GM18909 (cell line): ENCODE results near the gene MYEF2.

Experiments
- ATAC-seq: cut with Tn5 transposase; IDR thresholded peaks from one replicate; pipeline ENCODE4 v1.9.1; 2021; ENCODE audit warnings: mild to moderate bottlenecking; ENCODE audit not compliant: unreplicated experiment, poor library complexity

Gene MYEF2

DNA sequence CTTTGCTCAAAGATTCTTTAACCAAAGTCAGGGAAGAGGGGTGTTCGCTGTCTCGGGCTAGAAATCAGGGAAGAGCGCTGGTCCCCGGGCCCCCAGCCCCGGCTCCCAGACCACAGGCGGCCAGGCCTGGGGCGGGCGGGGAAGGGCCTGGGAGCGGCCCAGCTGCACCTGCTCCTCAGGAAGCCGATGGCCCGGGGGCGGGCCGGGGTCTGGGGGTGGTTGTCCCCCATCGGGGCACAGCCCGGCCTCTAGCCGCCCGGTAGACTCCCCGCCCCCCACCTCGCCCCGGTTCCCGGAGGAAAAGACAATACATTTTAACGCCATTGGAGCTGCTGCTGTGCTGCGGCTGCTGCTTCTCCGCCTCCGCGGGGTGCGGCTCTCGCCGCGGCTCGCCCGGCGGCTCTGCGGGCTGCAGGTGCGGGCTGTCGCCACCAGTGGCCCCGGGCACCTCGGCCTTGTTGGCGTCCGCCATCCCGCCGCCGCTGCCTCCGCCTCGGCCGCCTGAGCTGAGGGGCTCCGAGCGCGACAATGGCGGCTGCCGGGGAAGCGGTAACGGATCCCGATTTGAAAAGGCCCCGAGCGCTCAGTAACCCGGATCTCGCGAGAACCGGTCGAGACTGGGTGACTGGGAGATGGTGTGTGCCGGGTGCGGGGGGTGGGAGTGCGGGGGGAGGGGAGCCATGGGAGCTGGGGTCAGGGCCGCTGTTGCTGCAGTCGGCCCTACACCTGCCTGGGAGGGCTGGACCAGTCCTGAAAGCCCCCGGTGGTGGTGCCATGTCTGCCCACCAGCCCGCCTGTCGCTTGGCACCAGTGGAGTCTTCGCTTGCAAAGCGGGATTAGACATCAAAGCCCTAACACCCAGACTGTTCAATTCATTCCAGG is at the start of gene MYEF2:
Gene MYEF2, minus strand, starts transcription at position 530 of the 882 bp plus-strand sequence. Its CDS starts 58 bp downstream, at position 472.
- peak; percentile 81 for ATAC-seq

- ATAC-seq: no peak
Measured at GRCh38 chr15:48225771-48226170, 47.7 kb upstream of the MYEF2 start.

DNA sequence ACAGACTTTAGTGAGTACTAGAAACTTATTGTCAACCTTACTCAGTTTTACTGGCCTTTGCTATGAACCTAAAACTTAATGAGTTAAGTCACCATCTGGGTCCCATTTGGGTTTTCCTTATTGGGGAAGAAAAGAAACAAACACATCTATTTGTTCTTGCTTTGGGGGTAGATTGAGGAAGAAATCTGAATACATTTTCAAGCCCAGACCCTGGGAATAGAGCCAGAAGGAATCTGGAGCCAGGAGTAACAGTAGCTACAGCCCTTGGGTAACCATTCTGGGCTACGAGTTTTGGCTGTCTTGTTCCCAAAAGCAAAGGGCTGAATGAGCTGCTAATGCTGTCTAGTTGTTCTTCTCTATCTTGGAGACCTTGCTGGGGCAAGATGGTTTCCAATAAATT is 44.5 kb upstream of the MYEF2 start:
- no peak for ATAC-seq

DNA sequence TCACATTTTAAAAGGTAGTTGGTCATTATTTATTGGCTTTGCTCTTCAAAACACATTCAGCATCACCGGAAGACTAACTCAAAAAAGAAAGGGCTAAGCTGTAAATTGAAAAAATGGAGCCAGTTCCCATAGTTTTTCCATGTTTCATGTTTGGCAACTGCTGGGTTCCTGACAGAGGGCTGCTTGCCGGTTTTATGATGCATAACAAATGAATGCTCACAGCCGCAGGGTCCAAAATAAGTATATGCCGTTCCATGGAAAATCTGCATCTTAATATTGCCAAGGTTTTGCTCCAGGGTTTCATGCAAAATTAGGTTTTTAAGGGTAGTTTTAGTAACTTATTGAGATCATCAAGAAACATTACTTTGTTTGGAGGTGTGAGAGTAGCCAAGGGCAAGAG is 43.8 kb upstream of the MYEF2 start:
- ATAC-seq: no peak

GRCh38 chr15:48221261-48221660 is 43.2 kb upstream of the MYEF2 start:
- no peak for ATAC-seq

DNA sequence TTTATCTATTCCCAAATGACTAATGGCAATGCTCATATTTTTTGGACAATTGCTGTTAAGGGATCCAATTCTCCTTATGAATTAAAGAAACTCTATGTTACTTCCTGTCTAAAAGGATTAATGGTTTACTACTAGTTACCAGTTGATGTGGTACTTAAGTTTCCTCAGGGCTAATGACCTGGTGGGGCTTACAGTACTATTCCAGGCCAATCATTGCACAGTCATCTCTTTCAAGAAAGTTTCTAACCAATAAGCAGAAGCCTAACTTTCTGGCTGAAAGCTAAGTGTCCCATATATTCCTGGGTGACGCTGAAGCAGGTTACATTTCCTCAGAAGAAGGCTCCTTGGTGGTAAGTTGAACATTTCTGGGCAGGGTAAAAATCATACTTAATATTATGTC is 27.9 kb upstream of the MYEF2 start, which contains the start of gene SLC12A1:
Gene SLC12A1, plus strand, starts transcription at position 322 of the 400 bp plus-strand sequence. CDS start 1,418 bp downstream, outside the sequence.
- ATAC-seq: no peak

- ATAC-seq: no peak
Measured at GRCh38 chr15:48202068-48202467, 24.0 kb upstream of the MYEF2 start.

DNA sequence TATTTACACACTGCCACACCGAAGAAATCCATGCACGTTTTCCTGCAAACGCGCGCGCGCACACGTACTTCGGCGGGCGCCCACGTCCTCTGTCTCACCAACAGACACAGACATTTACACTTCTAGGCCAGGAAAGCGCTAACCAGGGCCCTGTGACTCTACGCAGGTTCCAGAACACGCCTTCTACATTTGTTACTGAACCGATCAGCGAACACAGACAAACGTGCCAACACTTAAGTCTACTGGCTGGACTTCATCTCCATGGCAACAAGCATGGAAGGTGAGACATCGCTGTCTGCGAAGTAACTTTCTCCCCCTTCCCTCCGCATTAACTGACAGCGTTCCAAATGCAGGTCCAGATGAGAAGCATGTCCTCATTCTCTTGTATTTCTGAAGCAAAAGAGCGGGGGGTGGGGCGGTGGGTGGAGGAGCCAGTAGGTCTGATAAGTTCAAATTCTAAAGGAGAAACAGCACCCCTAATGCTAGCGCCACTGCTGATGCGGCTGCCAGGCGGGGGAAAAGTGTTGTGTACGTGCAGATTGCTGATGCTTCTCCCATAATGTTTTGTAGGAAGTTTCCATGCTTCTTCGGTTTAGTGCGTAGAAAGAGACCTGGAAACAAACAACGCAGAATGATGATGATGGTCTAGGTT is 13.6 kb upstream of the MYEF2 start, which contains the start of gene CTXN2:
Gene CTXN2, plus strand, starts transcription at position 92 of the 652 bp plus-strand sequence. CDS start 9,636 bp downstream, outside the sequence.
- ATAC-seq: no peak

DNA sequence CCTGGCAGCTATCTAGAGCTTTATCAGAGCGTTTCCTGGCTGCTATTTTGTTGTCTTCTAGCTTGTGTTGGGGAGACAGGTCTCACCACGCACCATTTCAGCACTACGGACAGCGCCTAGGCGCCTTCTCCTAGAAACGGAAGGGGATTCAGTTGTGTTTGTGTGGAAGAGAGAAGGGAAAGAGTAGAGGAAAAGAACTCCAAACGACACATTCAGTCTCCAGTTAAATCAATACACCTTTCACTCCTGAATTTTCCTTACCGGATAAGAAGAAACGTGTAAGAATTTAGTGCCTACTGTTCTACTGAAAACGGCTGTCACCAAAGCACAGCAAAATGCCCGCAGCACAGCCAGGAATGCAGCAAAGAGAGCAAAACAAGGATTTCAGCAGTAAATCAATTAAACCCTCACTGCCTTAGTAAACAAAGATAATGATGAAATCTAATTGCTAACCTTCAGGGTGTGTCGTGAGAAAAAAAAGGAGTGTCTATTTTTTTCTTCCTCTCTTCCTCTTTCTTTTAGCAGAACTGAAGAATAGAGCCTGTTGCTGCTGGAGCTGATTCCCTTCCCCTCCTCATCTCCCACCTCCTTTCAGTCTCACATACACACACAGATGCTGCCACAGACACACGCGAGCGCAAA is 13.0 kb upstream of the MYEF2 start:
- no peak for ATAC-seq

DNA sequence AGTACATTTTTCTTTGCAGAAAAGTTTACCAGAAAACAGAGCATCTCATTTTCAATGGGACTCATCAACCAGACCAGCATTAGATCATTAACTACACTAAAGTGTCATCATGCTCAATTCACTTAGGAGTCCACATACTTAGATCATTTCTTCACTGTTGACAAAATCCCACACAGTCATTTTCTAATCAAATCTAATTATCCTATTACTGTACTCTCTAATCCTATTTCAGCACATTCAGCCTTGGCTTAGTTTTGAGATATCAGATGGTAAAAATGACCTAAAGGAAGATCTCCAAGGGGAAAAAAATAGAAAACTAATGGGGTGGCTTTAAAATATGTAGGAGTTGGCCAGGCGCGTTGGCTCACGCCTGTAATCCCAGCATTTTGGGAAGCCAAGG is 8.2 kb upstream of the MYEF2 start:
- no peak for ATAC-seq

DNA sequence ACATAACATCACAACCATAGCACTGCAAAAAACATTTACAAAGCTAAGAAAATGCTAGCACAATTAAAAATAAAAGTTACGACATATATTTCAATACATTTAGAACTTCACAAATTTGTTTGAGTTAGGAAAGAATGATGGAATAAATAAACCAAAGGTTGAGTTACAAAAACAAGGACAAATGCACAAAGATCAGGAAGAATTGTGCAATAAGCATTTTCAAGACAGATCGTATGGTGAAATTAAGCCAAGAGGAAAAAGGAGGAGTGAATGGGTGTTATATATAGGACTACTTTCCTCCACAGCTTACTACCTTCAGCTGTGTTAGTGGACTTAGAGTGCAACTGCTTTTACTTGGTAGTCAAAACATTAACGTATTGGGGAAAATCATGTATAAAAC is 7.4 kb upstream of the MYEF2 start:
- no peak for ATAC-seq

GRCh38 chr15:48182749-48183148 is 4.7 kb upstream of the MYEF2 start:
- ATAC-seq: no peak

DNA sequence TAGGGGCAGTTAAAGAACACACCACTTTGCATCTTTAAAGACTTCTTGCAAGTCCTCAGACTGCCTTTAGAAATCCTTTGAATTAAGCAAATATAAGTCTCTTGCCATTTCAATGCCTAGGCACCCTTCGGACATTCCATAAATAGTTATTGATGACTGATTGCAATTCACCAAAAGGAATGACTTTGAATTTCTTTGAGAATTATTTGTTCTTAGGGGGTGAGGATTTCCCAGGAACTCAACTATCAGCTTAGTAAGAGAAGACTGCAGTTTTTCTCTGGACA is 495 bp upstream of the MYEF2 start:
- ATAC-seq: no peak

GRCh38 chr15:48177383-48177765 is 721 bp downstream of the MYEF2 start:
- peak; percentile 69 for ATAC-seq

DNA sequence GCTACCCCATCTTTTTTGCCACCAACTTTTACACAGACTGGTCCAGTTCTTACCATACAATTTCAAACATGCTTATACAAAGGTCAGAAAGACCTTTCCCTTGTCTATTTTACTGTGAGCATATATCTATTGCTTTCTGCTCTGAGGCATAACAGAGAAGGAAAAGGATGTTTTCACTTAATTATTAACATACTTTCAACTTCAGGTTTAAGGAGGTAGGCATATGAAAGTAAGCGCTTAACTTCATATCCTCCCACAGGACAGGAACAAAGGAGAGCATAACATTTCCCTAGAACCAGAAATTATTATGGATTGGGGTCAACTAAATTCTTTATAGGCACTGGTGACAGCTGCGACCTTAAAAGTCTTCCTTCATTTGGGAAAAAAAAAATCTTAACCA is 1.1 kb downstream of the MYEF2 start:
- peak; percentile 45 for ATAC-seq

DNA sequence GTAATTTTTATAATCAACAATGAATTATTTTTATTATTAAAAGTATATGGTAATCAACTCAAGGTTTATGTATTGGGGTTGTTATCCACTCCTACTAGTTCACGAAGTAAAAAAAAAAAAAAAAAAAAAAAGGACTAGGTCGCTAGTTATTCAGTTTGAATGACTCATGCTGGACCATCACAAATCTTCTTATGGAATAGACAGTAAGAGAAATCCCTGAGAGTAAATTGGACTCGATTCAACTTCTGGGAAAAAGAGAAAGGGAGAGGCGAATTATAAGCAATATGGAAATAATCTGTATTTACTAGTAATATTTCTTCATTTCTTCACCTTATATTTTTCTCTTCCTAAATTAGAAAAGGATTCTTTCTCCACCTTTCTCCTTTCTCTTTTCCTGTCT is 2.0 kb downstream of the MYEF2 start:
- no peak for ATAC-seq

DNA sequence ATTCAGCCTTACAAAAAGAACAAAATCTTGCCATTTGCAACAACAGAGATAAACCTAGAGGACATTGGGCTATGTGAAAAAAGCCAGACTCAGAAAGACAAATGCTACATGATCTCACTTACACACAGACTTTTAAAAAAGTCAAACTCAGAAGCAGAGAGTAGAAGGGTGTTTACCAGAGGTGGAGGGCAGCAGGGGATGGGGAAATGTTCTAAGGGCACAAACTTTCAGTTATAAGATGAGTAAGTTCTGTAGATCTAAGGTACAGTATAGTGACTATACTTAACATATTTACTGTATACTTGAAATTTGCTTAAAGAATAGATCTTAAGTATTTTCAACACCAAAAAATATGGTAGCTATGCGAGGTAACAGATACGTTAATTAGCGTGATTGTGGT is 3.0 kb downstream of the MYEF2 start:
- ATAC-seq: peak; percentile 29

DNA sequence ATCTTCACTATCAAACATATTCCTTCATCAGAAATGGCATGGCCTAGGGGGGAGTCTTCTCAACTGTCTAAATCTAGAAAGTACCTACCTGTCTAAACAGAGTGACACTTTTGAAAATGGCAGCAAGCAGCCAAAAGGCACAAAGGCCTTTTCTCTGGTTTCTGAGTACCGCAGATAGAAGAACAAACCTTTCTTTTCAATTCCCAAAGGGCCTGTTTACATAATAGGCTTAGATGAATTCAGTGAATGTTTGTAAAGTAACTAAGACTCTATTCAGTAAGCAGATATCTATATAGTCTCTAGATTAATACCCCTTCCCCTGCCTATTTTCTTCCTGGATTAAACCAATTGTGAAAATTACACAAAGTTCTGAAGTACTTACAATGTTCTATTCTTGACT is 7.1 kb downstream of the MYEF2 start:
- no peak for ATAC-seq

GRCh38 chr15:48168616-48169015 is 9.5 kb downstream of the MYEF2 start:
- ATAC-seq: no peak

DNA sequence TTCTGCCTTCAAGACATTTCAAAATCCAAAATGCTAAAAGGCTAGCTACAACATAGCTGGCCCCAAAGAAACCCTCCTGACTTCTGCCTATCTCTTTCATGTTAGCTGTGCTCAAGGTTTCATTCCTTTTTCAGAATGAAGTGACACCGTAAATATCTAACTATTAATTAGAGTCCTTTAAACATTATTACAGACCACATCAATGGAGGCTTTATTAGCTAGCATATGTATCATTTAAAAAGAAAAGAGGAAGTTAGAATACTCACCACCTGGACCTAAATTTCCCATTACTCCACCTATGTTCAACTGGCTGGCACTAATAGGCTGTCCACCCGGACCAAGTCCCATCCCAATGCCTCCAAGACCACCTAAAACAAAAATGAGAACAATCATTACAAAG is 24.6 kb downstream of the MYEF2 start:
- ATAC-seq: no peak

- ATAC-seq: no peak
Measured at GRCh38 chr15:48149858-48150257, 28.2 kb downstream of the MYEF2 start.
